NT2/D1 (cell line): Measurements from ENCODE around the gene FAM177A1.

Source experiments
- SUZ12 ChIP-seq: IDR thresholded peaks from 2 replicates; pipeline ENCODE4 v1.6.1; 2011; ENCODE audit not compliant: insufficient read length, insufficient read depth; ENCODE audit errors: extremely low read depth
- YY1 ChIP-seq: IDR thresholded peaks from 2 replicates; pipeline ENCODE4 v1.6.1; 2011; ENCODE audit not compliant: insufficient read length, insufficient read depth

DNA sequence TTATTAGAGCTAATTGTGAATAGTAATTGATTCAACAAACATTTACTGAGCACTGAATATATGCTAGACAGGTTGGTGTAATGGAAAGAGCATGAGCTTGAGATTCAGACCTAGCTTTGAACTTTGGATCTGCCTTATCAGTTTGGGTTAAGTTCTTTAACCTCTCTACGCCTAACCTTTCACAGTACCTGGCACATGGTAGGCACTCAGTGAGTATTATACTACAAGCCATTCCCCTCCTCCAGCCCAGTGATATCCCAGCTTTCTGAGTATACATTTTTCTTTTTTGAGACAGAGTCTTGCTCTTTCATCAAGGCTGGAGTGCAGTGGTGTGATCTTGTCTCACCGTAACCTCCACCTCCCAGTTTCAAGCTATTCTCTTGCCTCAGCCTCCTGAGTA lies 32.0 kb downstream of the FAM177A1 start:
- TF ChIP-seq YY1 (no peak), SUZ12 (no peak)
